HEK293 (cell line): ENCODE results near the gene DNAH11.

Source experiments
- CTCF ChIA-PET: fragments of 350-600 bp; formaldehyde crosslinking; extraction: SDS; loops from one replicate; lab custom pipeline; 2021; ENCODE audit warnings: antibody characterized with exemption; lab: Yijun Ruan, JAX
- POLR2A ChIA-PET: fragments of 300-600 bp; formaldehyde crosslinking; extraction: SDS; loops from one replicate; lab custom pipeline; 2020; ENCODE audit warnings: antibody characterized with exemption, inconsistent platforms; lab: Yijun Ruan, JAX
- H3K27ac ChIP-seq: fragments of 200-500 bp; sonication (Bioruptor generic); 2 replicates; pipeline ENCODE4 v1.5.1; 2014; ENCODE audit warnings: low read depth, low read length, control low read depth, inconsistent platforms; ENCODE audit errors: extremely low read depth
- H3K36me3 ChIP-seq, 2 experiments: fragments of 200-500 bp in 1 of 2; sonication (Bioruptor generic) in 1 of 2; 1 replicate in 1 of 2; 2 replicates in 1 of 2; pipeline ENCODE4 v1.5.1; 2014 to 2017; ENCODE audit warnings: inconsistent platforms in 2 of 2, low read length in 2 of 2; ENCODE audit not compliant: control insufficient read depth in 2 of 2, insufficient read depth in 1 of 2
- H3K4me1 ChIP-seq: fragments of 200-500 bp; sonication (Bioruptor generic); 2 replicates; pipeline ENCODE4 v1.5.1; 2014; ENCODE audit warnings: mild to moderate bottlenecking, low read length, inconsistent platforms; ENCODE audit not compliant: control insufficient read depth, insufficient read depth
- H3K4me3 ChIP-seq: 2 replicates; pipeline ENCODE4 v1.5.1; 2011; ENCODE audit warnings: low read depth, mild to moderate bottlenecking, control low read depth, low read length, moderate library complexity
- H3K9me3 ChIP-seq: fragments of 200-500 bp; sonication (Bioruptor generic); 2 replicates; pipeline ENCODE4 v1.5.1; 2014; ENCODE audit warnings: low read depth, low read length, inconsistent platforms; ENCODE audit not compliant: control insufficient read depth, insufficient read depth
- HIC1 ChIP-seq: fragments of 450-650 bp; formaldehyde crosslinking; IDR thresholded peaks from 2 replicates; pipeline ENCODE4 v1.5.1; 2016; ENCODE audit warnings: missing biosample characterization, missing genetic modification characterization
- IKZF3 ChIP-seq: fragments of 450-650 bp; IDR thresholded peaks from 2 replicates; pipeline ENCODE4 v1.5.0; 2018; ENCODE audit warnings: missing biosample characterization, mild to moderate bottlenecking, missing genetic modification characterization, moderate library complexity
- KLF10 ChIP-seq: fragments of 450-650 bp; IDR thresholded peaks from 2 replicates; pipeline ENCODE4 v1.5.1; 2018; ENCODE audit warnings: missing biosample characterization, mild to moderate bottlenecking, missing genetic modification characterization
- MYNN ChIP-seq: fragments of 450-650 bp; formaldehyde crosslinking; IDR thresholded peaks from 2 replicates; pipeline ENCODE4 v1.5.1; 2016; ENCODE audit warnings: missing biosample characterization, missing genetic modification characterization, borderline replicate concordance
- REST ChIP-seq: fragments of 450-650 bp; formaldehyde crosslinking; IDR thresholded peaks from 2 replicates; pipeline ENCODE4 v1.5.1; 2016; ENCODE audit warnings: missing biosample characterization, missing genetic modification characterization
- SCRT1 ChIP-seq: fragments of 450-650 bp; formaldehyde crosslinking; IDR thresholded peaks from 2 replicates; pipeline ENCODE4 v1.5.1; 2016; ENCODE audit warnings: missing biosample characterization, missing genetic modification characterization, borderline replicate concordance
- ZBTB10 ChIP-seq: fragments of 450-650 bp; formaldehyde crosslinking; IDR thresholded peaks from 2 replicates; pipeline ENCODE4 v1.5.1; 2016; ENCODE audit warnings: missing biosample characterization, missing genetic modification characterization
- ZNF132 ChIP-seq: fragments of 450-650 bp; formaldehyde crosslinking; IDR thresholded peaks from 2 replicates; pipeline ENCODE4 v1.5.1; 2017; ENCODE audit warnings: missing biosample characterization, missing genetic modification characterization, borderline replicate concordance
- ZNF311 ChIP-seq: fragments of 450-650 bp; formaldehyde crosslinking; IDR thresholded peaks from 2 replicates; pipeline ENCODE4 v1.5.1; 2017; ENCODE audit warnings: missing biosample characterization, missing genetic modification characterization, borderline replicate concordance
- ZNF324 ChIP-seq: fragments of 450-650 bp; formaldehyde crosslinking; IDR thresholded peaks from 2 replicates; pipeline ENCODE4 v1.5.1; 2016; ENCODE audit warnings: missing biosample characterization, missing genetic modification characterization
- ZNF341 ChIP-seq: fragments of 450-650 bp; formaldehyde crosslinking; IDR thresholded peaks from 2 replicates; pipeline ENCODE4; 2016; ENCODE audit warnings: low read depth, missing biosample characterization, missing genetic modification characterization
- ZNF404 ChIP-seq: fragments of 450-650 bp; formaldehyde crosslinking; IDR thresholded peaks from 2 replicates; pipeline ENCODE4 v1.5.1; 2017; ENCODE audit warnings: missing biosample characterization, missing genetic modification characterization
- ZNF426 ChIP-seq: fragments of 450-650 bp; formaldehyde crosslinking; IDR thresholded peaks from 2 replicates; pipeline ENCODE4 v1.5.1; 2017; ENCODE audit warnings: missing biosample characterization, missing genetic modification characterization, mild to moderate bottlenecking, inconsistent platforms, moderate library complexity
- ZNF530 ChIP-seq: fragments of 450-650 bp; formaldehyde crosslinking; IDR thresholded peaks from 2 replicates; pipeline ENCODE4 v1.5.1; 2016; ENCODE audit warnings: low read depth, missing biosample characterization, missing genetic modification characterization
- ZNF639 ChIP-seq: fragments of 450-650 bp; formaldehyde crosslinking; IDR thresholded peaks from 2 replicates; pipeline ENCODE4 v1.5.1; 2016; ENCODE audit warnings: missing biosample characterization, missing genetic modification characterization
- ZNF670 ChIP-seq: fragments of 450-650 bp; formaldehyde crosslinking; IDR thresholded peaks from 2 replicates; pipeline ENCODE4 v1.5.1; 2016; ENCODE audit warnings: missing biosample characterization, missing genetic modification characterization, low read depth
- ZNF76 ChIP-seq: fragments of 450-650 bp; formaldehyde crosslinking; IDR thresholded peaks from 2 replicates; pipeline ENCODE4; 2016; ENCODE audit warnings: low read depth, missing biosample characterization, missing genetic modification characterization, borderline replicate concordance
- ZNF830 ChIP-seq: fragments of 450-650 bp; IDR thresholded peaks from 2 replicates; pipeline ENCODE4 v1.5.0; 2018; ENCODE audit warnings: missing biosample characterization, missing genetic modification characterization, low read depth, mild to moderate bottlenecking, moderate library complexity

Gene DNAH11

GRCh38 chr7:21910253-21910652 is 367.4 kb downstream of the DNAH11 start:
- no peaks in the 10 kb centered on the region for H3K4me1 ChIP-seq
- H3K27ac ChIP-seq: no peak overlapping the region
- H3K36me3 ChIP-seq: peaks cover 22 to 74% of the 10 kb centered on the region in 2 experiments
- ChIA-PET POLR2A (no interaction called here), CTCF (interaction anchor here (0.6 kb wide), 1 partner anchor 103 kb away, joined by 5 read pairs; no protein-coding TSS in a partner anchor)
- TF ChIP-seq SCRT1 (tag by site-specific recombination) (no peak), ZNF426 (tag by site-specific recombination) (no peak), ZNF404 (no peak), ZBTB10 (tag by site-specific recombination) (no peak), ZNF830 (tag by site-specific recombination) (no peak), ZNF639 (no peak), MYNN (tag by site-specific recombination) (no peak), ZNF530 (tag by site-specific recombination) (no peak), HIC1 (tag by site-specific recombination) (no peak), ZNF311 (tag by site-specific recombination) (no peak), REST (tag by site-specific recombination) (no peak), ZNF76 (tag by site-specific recombination) (no peak), ZNF341 (no peak), ZNF670 (tag by site-specific recombination) (no peak), ZNF132 (tag by site-specific recombination) (no peak)
- no peaks in the 10 kb centered on the region for H3K9me3 ChIP-seq
- no peak overlapping the region for H3K4me3 ChIP-seq

- Histone ChIP-seq H3K4me1 (no peaks in the 10 kb centered on the region), H3K36me3 (peaks cover 15 to 70% of the 10 kb centered on the region in 2 experiments), H3K4me3 (no peak overlapping the region), H3K9me3 (no peaks in the 10 kb centered on the region), H3K27ac (no peak overlapping the region)
- no peak for TF ChIP-seq ZNF324 (tag by site-specific recombination)
- TF ChIP-seq KLF10: no peak
- TF ChIP-seq IKZF3 (tag by site-specific recombination): no peak
- POLR2A ChIA-PET: no interaction called here
- CTCF ChIA-PET: no interaction called here
These were observed 368.6 kb downstream of the DNAH11 start for GRCh38 chr7:21911341-21911875.
